Measurements from ENCODE around the gene LHFPL3.

The LHFPL3 gene

GRCh38 chr7:104723001-104723400 is 394.6 kb downstream of the LHFPL3 start:
- no peak overlapping the region for H3K27ac ChIP-seq (ENCODE audit: low read length)
- H3K4me3 ChIP-seq (ENCODE audit: low read length) = no peak overlapping the region
- H3K79me2 ChIP-seq (ENCODE audit: low read length) = no peaks in the 10 kb centered on the region
- H4K20me1 ChIP-seq (ENCODE audit: insufficient read depth, low read length) = no peaks in the 10 kb centered on the region
- no peaks in the 10 kb centered on the region for H3F3A ChIP-seq (ENCODE audit: insufficient read depth, low read length)
- no peaks in the 10 kb centered on the region for H3K36me3 ChIP-seq (replicated peaks; ENCODE audit: insufficient read depth, low read length)
- no peaks in the 10 kb centered on the region for H3K27me3 ChIP-seq (replicated peaks; ENCODE audit: insufficient read depth, low read length)
- no peak overlapping the region for H3K4me2 ChIP-seq (ENCODE audit: low read depth, low read length)
- no peak overlapping the region for H3K9ac ChIP-seq (ENCODE audit: low read length)
- no peaks in the 10 kb centered on the region for H3K9me3 ChIP-seq (replicated peaks; ENCODE audit: insufficient read depth, low read length)
- no peaks in the 10 kb centered on the region for H3K9me2 ChIP-seq (replicated peaks; ENCODE audit: insufficient read depth, low read length)
- TF ChIP-seq EZH2 (optimal IDR thresholded peaks at IDR 0.05; ENCODE audit: low read depth, low read length) (no peak), EZH2phosphoT487 (IDR thresholded peaks at IDR 0.05; ENCODE audit: low read length) (no peak)
- TF ChIP-seq, protein P1, sequence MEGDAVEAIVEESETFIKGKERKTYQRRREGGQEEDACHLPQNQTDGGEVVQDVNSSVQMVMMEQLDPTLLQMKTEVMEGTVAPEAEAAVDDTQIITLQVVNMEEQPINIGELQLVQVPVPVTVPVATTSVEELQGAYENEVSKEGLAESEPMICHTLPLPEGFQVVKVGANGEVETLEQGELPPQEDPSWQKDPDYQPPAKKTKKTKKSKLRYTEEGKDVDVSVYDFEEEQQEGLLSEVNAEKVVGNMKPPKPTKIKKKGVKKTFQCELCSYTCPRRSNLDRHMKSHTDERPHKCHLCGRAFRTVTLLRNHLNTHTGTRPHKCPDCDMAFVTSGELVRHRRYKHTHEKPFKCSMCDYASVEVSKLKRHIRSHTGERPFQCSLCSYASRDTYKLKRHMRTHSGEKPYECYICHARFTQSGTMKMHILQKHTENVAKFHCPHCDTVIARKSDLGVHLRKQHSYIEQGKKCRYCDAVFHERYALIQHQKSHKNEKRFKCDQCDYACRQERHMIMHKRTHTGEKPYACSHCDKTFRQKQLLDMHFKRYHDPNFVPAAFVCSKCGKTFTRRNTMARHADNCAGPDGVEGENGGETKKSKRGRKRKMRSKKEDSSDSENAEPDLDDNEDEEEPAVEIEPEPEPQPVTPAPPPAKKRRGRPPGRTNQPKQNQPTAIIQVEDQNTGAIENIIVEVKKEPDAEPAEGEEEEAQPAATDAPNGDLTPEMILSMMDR (IDR thresholded peaks at IDR 0.05; ENCODE audit: low read length) = no peak
- no peaks in the 10 kb centered on the region for H3K4me1 ChIP-seq (ENCODE audit: low read length)
- no peak overlapping the region for H2AFZ ChIP-seq (ENCODE audit: low read length)
- DNase-seq = no peak

GRCh38 chr7:104758504-104758903 is 430.1 kb downstream of the LHFPL3 start:
- Histone ChIP-seq H3K9me3 (replicated peaks; ENCODE audit: insufficient read depth, low read length) (no peaks in the 10 kb centered on the region), H3K79me2 (ENCODE audit: low read length) (no peaks in the 10 kb centered on the region), H2AFZ (ENCODE audit: low read length) (no peak overlapping the region), H3K36me3 (replicated peaks; ENCODE audit: insufficient read depth, low read length) (no peaks in the 10 kb centered on the region), H3K27me3 (replicated peaks; ENCODE audit: insufficient read depth, low read length) (no peaks in the 10 kb centered on the region), H3K9me2 (replicated peaks; ENCODE audit: insufficient read depth, low read length) (no peaks in the 10 kb centered on the region), H3K9ac (ENCODE audit: low read length) (no peak overlapping the region), H3F3A (ENCODE audit: insufficient read depth, low read length) (no peaks in the 10 kb centered on the region), H3K27ac (ENCODE audit: low read length) (no peak overlapping the region), H4K20me1 (ENCODE audit: insufficient read depth, low read length) (no peaks in the 10 kb centered on the region), H3K4me2 (ENCODE audit: low read depth, low read length) (no peak overlapping the region), H3K4me3 (ENCODE audit: low read length) (no peak overlapping the region), H3K4me1 (ENCODE audit: low read length) (no peaks in the 10 kb centered on the region)
- TF ChIP-seq, protein P1 (IDR thresholded peaks at IDR 0.05; ENCODE audit: low read length) = no peak
- TF ChIP-seq EZH2 (optimal IDR thresholded peaks at IDR 0.05; ENCODE audit: low read depth, low read length) = no peak
- no peak for TF ChIP-seq EZH2phosphoT487 (IDR thresholded peaks at IDR 0.05; ENCODE audit: low read length)
- no peak for DNase-seq

DNA sequence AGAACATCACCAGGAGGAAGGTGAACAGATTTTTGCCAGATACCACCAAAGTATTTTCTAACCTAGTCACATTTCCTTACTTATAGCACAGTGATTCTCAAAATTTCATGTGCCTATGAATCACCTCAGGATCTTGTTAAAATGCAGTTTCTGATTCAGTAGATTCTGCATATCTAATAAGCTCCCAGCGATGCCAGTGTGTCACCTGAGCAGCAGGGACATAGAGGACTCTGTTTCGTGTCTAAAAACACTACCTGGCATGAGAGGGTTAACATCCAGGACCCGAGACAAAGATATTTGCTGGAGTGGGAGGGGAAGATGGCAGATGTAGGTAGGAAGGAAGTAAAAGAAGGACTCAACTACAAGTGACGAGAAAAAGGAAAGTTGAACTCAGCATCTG is 433.5 kb downstream of the LHFPL3 start:
- H3K4me2 ChIP-seq (ENCODE audit: low read depth, low read length) = no peak overlapping the region
- DNase-seq = no peak
- no peak overlapping the region for H3K4me3 ChIP-seq (ENCODE audit: low read length)
- no peaks in the 10 kb centered on the region for H4K20me1 ChIP-seq (ENCODE audit: insufficient read depth, low read length)
- H2AFZ ChIP-seq (ENCODE audit: low read length) = no peak overlapping the region
- no peaks in the 10 kb centered on the region for H3K36me3 ChIP-seq (replicated peaks; ENCODE audit: insufficient read depth, low read length)
- H3K9ac ChIP-seq (ENCODE audit: low read length) = no peak overlapping the region
- H3K27me3 ChIP-seq (replicated peaks; ENCODE audit: insufficient read depth, low read length) = no peaks in the 10 kb centered on the region
- no peak for TF ChIP-seq EZH2 (optimal IDR thresholded peaks at IDR 0.05; ENCODE audit: low read depth, low read length)
- TF ChIP-seq, protein P1 (IDR thresholded peaks at IDR 0.05; ENCODE audit: low read length) = no peak
- no peak for TF ChIP-seq EZH2phosphoT487 (IDR thresholded peaks at IDR 0.05; ENCODE audit: low read length)
- no peak overlapping the region for H3K27ac ChIP-seq (ENCODE audit: low read length)
- no peaks in the 10 kb centered on the region for H3F3A ChIP-seq (ENCODE audit: insufficient read depth, low read length)
- H3K9me2 ChIP-seq (replicated peaks; ENCODE audit: insufficient read depth, low read length) = no peaks in the 10 kb centered on the region
- no peaks in the 10 kb centered on the region for H3K4me1 ChIP-seq (ENCODE audit: low read length)
- H3K9me3 ChIP-seq (replicated peaks; ENCODE audit: insufficient read depth, low read length) = no peaks in the 10 kb centered on the region
- no peaks in the 10 kb centered on the region for H3K79me2 ChIP-seq (ENCODE audit: low read length)
